Kidney capillary endothelial cell (primary cell): ENCODE results near the gene MSI2.
A peak's percentile ranks its signal among the peaks of the same experiment; 100 is the strongest.

ENCODE experiments used
- DNase-seq: peaks from one replicate; pipeline ENCODE4 v3.0.0-alpha.2; 2018; ENCODE audit warnings: low spot score

The MSI2 gene

DNA sequence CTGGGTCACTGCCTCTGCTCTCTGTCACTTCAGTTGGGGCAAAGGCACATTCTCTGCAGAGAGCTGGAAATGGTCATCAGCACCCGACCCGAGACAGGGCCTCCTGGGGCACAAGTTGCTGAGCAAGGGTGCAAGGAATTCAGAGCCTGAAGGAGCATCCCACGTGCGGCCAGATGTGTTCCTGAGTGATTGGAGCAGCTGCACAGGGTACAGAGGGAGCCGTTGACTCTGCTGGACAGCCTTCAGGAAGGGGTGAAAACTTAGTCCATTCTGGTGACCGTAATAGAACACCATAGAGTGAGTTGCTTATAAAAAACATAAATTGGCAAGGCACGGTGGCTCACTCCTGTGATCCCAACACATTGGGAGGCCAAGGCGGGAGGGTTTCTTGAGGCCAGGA is 382.0 kb downstream of the MSI2 start:
- no peak for DNase-seq

- DNase-seq, result no peak
Measured at GRCh38 chr17:57639381-57639780, 383.1 kb downstream of the MSI2 start.

DNA sequence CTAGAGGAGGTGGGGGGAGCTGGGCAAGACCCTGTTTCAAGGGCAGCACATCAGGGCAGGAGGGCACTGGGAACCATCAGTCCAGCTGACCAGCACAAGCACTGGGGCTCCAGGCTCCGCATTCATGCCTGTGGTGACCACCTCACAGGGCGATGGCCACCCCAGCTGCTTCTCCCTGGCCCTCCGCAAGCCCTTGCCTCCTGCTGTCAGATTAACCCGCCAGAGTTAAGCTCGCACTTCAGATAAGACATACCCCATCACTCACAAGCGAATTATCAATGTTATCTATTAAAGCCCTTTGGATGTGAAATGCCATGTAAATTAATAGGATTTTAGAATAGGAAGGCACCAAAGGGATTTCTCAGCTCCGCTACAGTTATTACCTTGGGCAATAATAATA is 383.8 kb downstream of the MSI2 start:
- no peak for DNase-seq

- no peak for DNase-seq
Measured at GRCh38 chr17:57641761-57642160, 385.4 kb downstream of the MSI2 start.

DNA sequence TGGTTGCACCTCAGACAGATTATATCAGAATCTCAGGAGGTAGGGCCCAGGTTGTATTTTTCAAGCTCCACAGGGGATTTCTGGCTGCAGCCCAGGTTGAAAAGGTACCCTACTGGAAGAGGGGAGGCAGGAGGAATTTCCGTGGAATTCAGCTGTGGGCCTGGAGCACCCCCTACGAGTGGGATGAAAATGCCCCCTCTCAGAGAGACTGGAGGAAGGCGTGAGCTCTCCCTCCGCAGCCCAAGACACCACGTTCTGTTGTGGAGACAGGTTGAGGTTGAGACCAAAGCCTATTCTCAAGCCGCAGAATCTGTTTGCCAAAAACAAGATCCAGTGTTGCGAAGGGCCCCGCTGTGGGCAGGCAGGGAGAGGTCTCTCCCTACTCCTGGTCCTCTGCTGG is 386.7 kb downstream of the MSI2 start:
- no peak for DNase-seq

- DNase-seq, result no peak
Measured at GRCh38 chr17:57644326-57644725, 388.0 kb downstream of the MSI2 start.

- no peak for DNase-seq
Measured at GRCh38 chr17:57645950-57646665, 389.8 kb downstream of the MSI2 start.

- DNase-seq, result no peak
Measured at GRCh38 chr17:57648720-57649119, 392.4 kb downstream of the MSI2 start.

GRCh38 chr17:57649191-57649590 is 392.9 kb downstream of the MSI2 start:
- no peak for DNase-seq

DNA sequence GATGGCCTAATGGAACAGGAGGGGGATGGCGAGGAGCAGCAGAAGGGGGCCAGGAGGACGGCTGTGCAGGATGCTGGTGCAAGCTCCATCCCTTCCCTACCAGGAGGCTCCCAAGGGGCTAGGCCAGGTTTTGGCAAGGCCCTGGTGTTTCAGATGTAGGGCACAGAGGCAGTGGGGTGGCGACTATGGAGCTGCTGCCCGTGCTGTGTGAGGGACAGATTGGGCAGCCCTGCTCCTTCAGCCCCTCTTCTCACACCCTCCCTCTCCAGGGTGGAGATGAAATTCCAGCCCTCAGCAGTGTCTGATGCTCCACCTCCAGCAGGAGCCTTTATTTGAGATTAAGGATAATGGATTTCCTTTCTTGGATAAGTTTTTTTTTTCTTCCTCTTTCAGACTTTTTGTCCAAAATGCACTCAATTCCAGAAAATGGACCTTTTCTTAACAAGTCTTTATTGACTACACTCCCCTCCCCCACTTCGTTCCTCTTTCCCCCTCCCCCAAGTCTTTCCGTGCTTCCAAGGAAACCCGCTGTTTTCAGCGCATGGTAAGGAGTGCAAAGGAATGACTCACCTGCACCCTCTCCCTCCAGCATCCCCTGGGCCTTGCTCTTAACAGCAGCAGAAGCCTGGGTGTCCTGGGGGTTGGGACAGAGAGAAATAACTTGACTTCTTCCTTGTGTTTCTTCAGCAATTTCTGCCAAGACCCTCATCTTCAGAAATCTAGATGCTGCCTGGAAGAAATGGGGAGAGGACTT is 393.6 kb downstream of the MSI2 start:
- DNase-seq, result no peak

DNA sequence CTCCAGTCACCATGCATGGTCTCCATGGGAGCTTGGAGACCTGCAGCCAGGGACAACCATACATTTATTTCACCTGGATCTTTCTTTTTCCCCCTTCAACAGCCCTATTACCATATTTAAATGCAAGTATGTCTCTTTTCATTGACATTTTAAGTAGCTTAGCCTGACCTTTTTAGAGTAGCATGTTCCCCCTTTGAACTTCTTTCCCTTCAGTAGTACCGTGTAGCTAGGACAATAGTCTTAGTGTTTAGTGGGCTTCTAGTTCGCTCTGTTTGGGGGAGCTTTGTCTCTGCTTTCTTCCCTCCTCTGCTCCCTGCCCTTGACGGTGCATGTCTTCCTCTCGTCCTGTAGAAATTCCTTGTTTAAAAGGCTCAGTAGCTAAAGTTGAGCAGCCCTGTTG is 394.2 kb downstream of the MSI2 start:
- no peak for DNase-seq

- no peak for DNase-seq
Measured at GRCh38 chr17:57651451-57651850, 395.1 kb downstream of the MSI2 start.

DNA sequence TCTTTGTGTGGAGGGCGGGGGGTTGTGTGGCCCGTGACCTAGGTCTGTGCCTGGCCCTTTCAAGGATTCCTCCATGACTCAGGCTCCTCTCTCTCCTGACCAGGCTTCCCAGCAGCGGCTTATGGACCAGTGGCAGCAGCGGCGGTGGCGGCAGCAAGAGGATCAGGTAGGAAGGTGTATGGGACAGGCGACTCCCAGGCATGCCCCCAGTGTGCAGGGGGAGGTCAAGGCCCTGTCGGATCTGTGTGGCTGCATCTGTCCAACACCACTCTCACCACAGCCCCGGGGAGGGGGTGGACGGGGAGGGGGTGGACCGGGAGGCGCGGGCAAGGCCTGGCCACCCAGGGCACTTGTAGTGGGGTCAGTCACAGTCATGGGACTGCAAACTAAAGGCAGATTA is 395.7 kb downstream of the MSI2 start:
- no peak for DNase-seq

DNA sequence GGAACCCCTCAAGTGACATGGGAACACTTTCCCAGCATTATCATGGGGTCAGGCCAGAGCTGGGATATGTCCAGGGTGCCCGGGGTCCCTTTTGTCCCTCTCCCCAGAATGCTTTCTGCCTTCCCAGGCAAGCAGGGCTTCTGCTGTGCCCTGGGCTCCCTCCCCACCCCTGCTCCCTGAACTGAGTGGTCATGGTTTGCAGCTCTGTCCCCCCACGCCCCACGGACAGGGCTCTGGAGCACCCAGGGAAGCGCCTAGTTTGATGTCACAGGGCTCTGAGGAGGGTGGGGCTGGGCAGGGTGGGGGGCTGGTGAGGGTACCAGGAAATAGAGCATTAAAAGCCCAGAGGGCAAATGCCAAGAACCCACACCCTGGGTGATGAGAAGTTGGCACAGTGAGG is 396.5 kb downstream of the MSI2 start:
- DNase-seq, result no peak

DNA sequence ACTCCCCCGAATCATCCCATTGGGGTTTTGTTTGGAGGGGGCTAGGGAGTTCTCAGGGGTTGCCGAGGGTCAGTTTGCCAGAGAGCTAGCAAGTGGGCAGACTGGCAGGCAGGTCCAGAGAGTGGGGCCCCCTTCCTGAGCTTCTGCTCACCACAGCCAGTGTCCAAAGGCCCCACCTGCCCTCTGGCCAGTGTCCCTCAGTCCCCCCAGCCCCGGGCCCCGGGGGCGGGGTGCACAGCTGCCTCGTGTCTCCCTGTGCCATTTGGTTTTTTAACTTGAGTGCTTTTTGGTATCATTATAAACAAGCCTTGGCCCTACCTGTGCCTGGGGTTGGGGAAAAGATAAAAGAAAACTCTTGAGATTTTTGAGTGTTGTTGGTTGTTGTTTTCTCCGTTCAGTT is 397.0 kb downstream of the MSI2 start:
- DNase-seq, result no peak

DNA sequence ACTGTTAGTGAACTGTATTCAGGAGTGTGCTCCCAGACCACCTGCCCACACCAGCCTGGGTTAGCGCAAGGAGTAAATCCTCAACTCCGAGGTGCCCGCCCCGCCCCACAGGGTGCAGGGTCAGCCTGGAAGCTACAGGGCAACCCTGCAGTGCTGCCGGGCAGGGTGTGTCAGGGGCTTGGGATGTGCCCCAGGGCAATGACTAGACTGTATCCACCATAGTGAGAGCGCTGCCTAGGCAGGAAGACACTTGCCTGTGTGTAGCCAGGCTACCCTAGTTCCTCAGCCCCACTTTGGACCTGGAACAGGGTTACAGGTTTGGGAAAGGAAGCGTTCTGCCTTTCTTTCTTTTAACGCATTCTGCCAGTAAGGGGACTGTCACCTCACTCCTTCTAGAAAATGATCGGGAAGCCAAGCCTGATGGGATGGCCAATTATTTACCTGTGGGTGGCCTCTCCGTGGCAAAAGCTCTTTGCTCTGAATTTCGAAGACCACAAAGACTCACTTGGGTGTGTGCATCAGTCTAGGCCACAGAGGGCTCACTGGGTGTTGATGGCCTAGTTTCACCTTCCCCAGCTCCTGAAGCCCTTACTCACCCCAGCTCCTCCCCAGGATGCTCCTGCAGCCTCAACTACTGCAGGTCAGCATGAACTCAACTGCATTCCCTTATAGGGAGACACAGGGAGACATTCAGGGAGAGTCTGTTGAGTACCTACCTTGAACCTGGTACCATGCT is 397.9 kb downstream of the MSI2 start:
- DNase-seq, result no peak

DNA sequence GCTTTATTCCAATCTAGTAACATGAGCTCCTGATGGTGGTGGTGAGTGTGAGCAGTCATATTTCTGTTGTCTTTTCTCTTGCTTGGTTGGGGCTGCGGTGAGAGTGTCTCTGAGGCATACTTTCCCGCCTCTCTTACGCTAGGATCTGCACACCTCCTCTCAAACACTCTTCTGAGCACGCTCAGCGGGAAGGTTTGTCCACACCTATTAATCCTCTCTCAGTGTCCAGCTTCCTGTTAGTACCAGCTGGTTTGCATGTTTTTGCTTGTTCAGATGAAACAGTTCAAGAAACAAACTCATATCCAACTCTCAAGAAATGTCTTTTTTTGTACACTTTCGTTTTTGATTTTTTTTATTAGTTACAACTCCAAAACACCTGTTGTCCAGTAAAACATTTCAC is 399.2 kb downstream of the MSI2 start:
- no peak for DNase-seq

DNA sequence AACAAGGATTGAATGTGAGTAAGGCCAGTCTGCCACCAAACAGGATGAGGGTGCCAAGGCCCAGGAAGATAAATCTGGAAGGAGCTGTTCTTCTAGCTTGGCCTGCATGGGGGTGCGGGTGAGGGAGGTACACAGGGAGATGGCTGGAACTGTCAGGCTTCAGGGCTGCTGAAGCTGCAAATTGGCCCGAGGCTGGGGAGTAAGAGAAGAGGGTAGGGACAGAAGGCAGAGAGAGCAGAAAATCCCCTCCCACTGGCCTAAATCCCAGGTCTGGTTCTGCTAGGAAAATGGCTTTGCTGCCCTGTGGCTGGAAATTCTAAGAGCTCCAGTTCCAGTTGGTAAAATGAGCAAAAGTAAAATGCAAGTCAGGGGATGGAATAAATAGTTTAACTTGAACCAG is 400.9 kb downstream of the MSI2 start:
- no peak for DNase-seq

- no peak for DNase-seq
Measured at GRCh38 chr17:57662041-57662440, 405.7 kb downstream of the MSI2 start.

- DNase-seq, result peak; percentile 98
Measured at GRCh38 chr17:57662644-57663308, 406.5 kb downstream of the MSI2 start.

- DNase-seq, result no peak
Measured at GRCh38 chr17:57663326-57664070, 407.2 kb downstream of the MSI2 start.

- no peak for DNase-seq
Measured at GRCh38 chr17:57665128-57665527, 408.8 kb downstream of the MSI2 start.
